H9 (cell line): ENCODE results near the gene COX7A2L. TPM values are rescaled to one million over a fixed set of nuclear protein-coding genes. Genes with fewer than 3 reads are reported as not detected.

Source experiments
- DNase-seq: peaks from one replicate; pipeline ENCODE4 v3.0.0-alpha.2; 2017
- H2AFZ ChIP-seq: one replicate; pipeline ENCODE4 v1.6.1; 2013; ENCODE audit warnings: mild to moderate bottlenecking, low read length, control low read depth, moderate library complexity
- H2AK5ac ChIP-seq: 2 replicates; pipeline ENCODE4 v1.6.1; 2013; ENCODE audit warnings: low read length, control low read depth, mixed read lengths; ENCODE audit not compliant: insufficient read length
- H2BK120ac ChIP-seq: one replicate; pipeline ENCODE4 v1.6.1; 2013; ENCODE audit warnings: low read depth, mild to moderate bottlenecking, low read length, control low read depth, inconsistent platforms; ENCODE audit not compliant: poor library complexity, severe bottlenecking
- H2BK12ac ChIP-seq: 2 replicates; pipeline ENCODE4 v1.6.1; 2013; ENCODE audit warnings: low read length, control low read depth, mixed read lengths, low read depth; ENCODE audit not compliant: insufficient read length
- H2BK15ac ChIP-seq: 2 replicates; pipeline ENCODE4 v1.6.1; 2013; ENCODE audit warnings: low read depth, low read length, control low read depth
- H2BK20ac ChIP-seq: one replicate; pipeline ENCODE4 v1.6.1; 2013; ENCODE audit warnings: low read depth, mild to moderate bottlenecking, low read length, control low read depth, inconsistent platforms; ENCODE audit not compliant: poor library complexity, severe bottlenecking
- H2BK5ac ChIP-seq: 2 replicates; pipeline ENCODE4 v1.6.1; 2013; ENCODE audit warnings: low read length, control low read depth, mixed read lengths; ENCODE audit not compliant: insufficient read length
- H3K14ac ChIP-seq: 2 replicates; pipeline ENCODE4 v1.6.1; 2013; ENCODE audit warnings: low read length, control low read depth; ENCODE audit not compliant: insufficient read depth
- H3K18ac ChIP-seq: 2 replicates; pipeline ENCODE4 v1.6.1; 2013; ENCODE audit warnings: low read depth, mild to moderate bottlenecking, mixed read lengths, low read length, control low read depth; ENCODE audit not compliant: insufficient read length
- H3K23ac ChIP-seq: 2 replicates; pipeline ENCODE4 v1.6.1; 2013; ENCODE audit warnings: low read length, control low read depth, mixed read lengths, low read depth; ENCODE audit not compliant: insufficient read length
- H3K23me2 ChIP-seq: 2 replicates; pipeline ENCODE4 v1.6.1; 2013; ENCODE audit warnings: low read depth, mild to moderate bottlenecking, mixed read lengths, low read length, control low read depth; ENCODE audit not compliant: insufficient read length, poor library complexity, severe bottlenecking
- H3K27ac ChIP-seq: 2 replicates; pipeline ENCODE4 v1.5.1; 2013; ENCODE audit warnings: low read length, control low read depth, mixed read lengths, low read depth; ENCODE audit not compliant: insufficient read length
- H3K27me3 ChIP-seq: 2 replicates; pipeline ENCODE4 v1.6.1; 2013; ENCODE audit warnings: low read length, control low read depth, inconsistent platforms; ENCODE audit not compliant: insufficient read depth
- H3K4ac ChIP-seq: 2 replicates; pipeline ENCODE4 v1.6.1; 2013; ENCODE audit warnings: low read depth, mild to moderate bottlenecking, control low read depth, inconsistent platforms, low read length, moderate library complexity
- H3K4me1 ChIP-seq: 2 replicates; pipeline ENCODE4 v1.6.1; 2013; ENCODE audit warnings: low read length, control low read depth, inconsistent platforms; ENCODE audit not compliant: insufficient read depth
- H3K4me2 ChIP-seq: 2 replicates; pipeline ENCODE4 v1.6.1; 2013; ENCODE audit warnings: low read length, control low read depth, mixed read lengths; ENCODE audit not compliant: insufficient read length, insufficient read depth
- H3K56ac ChIP-seq: 2 replicates; pipeline ENCODE4 v1.6.1; 2013; ENCODE audit warnings: low read depth, mild to moderate bottlenecking, mixed read lengths, low read length, control low read depth; ENCODE audit not compliant: insufficient read length
- H3K79me1 ChIP-seq: 2 replicates; pipeline ENCODE4 v1.6.1; 2013; ENCODE audit warnings: low read depth, mild to moderate bottlenecking, moderate library complexity, low read length, control low read depth, inconsistent platforms; ENCODE audit not compliant: insufficient read depth, poor library complexity, severe bottlenecking
- H3K79me2 ChIP-seq: 2 replicates; pipeline ENCODE4 v1.6.1; 2013; ENCODE audit warnings: low read length, control low read depth, inconsistent platforms; ENCODE audit not compliant: insufficient read depth
- H3K9ac ChIP-seq: 2 replicates; pipeline ENCODE4 v1.6.1; 2013; ENCODE audit warnings: low read length, control low read depth, mixed read lengths; ENCODE audit not compliant: insufficient read length; ENCODE audit errors: extremely low read depth
- H3K9me3 ChIP-seq: one replicate; pipeline ENCODE4 v1.6.1; 2013; ENCODE audit warnings: low read depth, low read length, inconsistent platforms; ENCODE audit not compliant: control insufficient read depth
- H3T11ph ChIP-seq: one replicate; pipeline ENCODE4 v1.6.1; 2013; ENCODE audit warnings: mild to moderate bottlenecking, low read length, control low read depth, inconsistent platforms
- H4K20me1 ChIP-seq: one replicate; pipeline ENCODE4 v1.6.1; 2013; ENCODE audit not compliant: control insufficient read depth, insufficient read length, insufficient read depth
- H4K5ac ChIP-seq: 2 replicates; pipeline ENCODE4 v1.6.1; 2013; ENCODE audit warnings: low read depth, mild to moderate bottlenecking, mixed read lengths, low read length, control low read depth; ENCODE audit not compliant: insufficient read length
- H4K8ac ChIP-seq: replicated peaks from 2 replicates; pipeline ENCODE4 v1.6.1; 2013; ENCODE audit warnings: low read length, control low read depth, mixed read lengths, low read depth; ENCODE audit not compliant: insufficient read length
- H4K91ac ChIP-seq: 2 replicates; pipeline ENCODE4 v1.6.1; 2013; ENCODE audit warnings: low read depth, mild to moderate bottlenecking, moderate library complexity, mixed read lengths, low read length, control low read depth; ENCODE audit not compliant: insufficient read length
- H3K27ac Mint-ChIP-seq, 3 experiments: 2 replicates in 2 of 3; 3 replicates in 1 of 3; pipeline ENCODE4 v1.8.0; 2020 to 2021; ENCODE audit warnings: mixed read lengths in 3 of 3, mild to moderate bottlenecking in 1 of 3, moderate library complexity in 1 of 3
- H3K27me3 Mint-ChIP-seq: 2 replicates; pipeline ENCODE4 v1.8.0; 2021; ENCODE audit warnings: low read depth, mild to moderate bottlenecking, moderate library complexity, mixed read lengths
- H3K36me3 Mint-ChIP-seq, 3 experiments: 2 replicates in 2 of 3; 3 replicates in 1 of 3; pipeline ENCODE4 v1.8.0; 2020 to 2021; ENCODE audit warnings: low read depth in 3 of 3, mixed read lengths in 3 of 3; ENCODE audit not compliant: insufficient read depth in 1 of 3
- H3K4me1 Mint-ChIP-seq, 2 experiments: 2 replicates each; pipeline ENCODE4 v1.8.0; 2020; ENCODE audit warnings: mixed read lengths in 2 of 2
- H3K4me3 Mint-ChIP-seq, 2 experiments: 2 replicates in 1 of 2; 3 replicates in 1 of 2; pipeline ENCODE4 v1.8.0; 2020 to 2021; ENCODE audit warnings: mild to moderate bottlenecking in 2 of 2, mixed read lengths in 2 of 2, moderate library complexity in 1 of 2
- H3K9me3 Mint-ChIP-seq, 2 experiments: 2 replicates in 1 of 2; 3 replicates in 1 of 2; pipeline ENCODE4 v1.8.0; 2020; ENCODE audit warnings: mild to moderate bottlenecking in 2 of 2, mixed read lengths in 2 of 2, moderate library complexity in 1 of 2
- WGBS: extraction: QIAGEN DNeasy Blood & Tissue Kit; methylation state at CpG from one replicate; pipeline ENCODE4 v1.1.7; 2013; ENCODE audit warnings: missing lambda C conversion rate, low lambda C conversion rate, mixed read lengths; ENCODE audit not compliant: insufficient read length; ENCODE audit errors: extremely low coverage; 5-methylcytosine and 5-hydroxymethylcytosine counted together
- total RNA-seq: library from RNA; stranded (reverse); gene quantifications from 2 replicates; pipeline ENCODE4 v1.2.1, GENCODE V29; 2021
- TF ChIP-seq, protein P1 (sequence below): fragments of 200-600 bp; sonication (generic); conservative IDR thresholded peaks from 3 replicates; pipeline ENCODE4 v1.8.0; 2021; ENCODE audit warnings: antibody characterized with exemption, mild to moderate bottlenecking

Gene COX7A2L
- total RNA-seq, 1 experiment from 2014 or later = 102 TPM

DNA sequence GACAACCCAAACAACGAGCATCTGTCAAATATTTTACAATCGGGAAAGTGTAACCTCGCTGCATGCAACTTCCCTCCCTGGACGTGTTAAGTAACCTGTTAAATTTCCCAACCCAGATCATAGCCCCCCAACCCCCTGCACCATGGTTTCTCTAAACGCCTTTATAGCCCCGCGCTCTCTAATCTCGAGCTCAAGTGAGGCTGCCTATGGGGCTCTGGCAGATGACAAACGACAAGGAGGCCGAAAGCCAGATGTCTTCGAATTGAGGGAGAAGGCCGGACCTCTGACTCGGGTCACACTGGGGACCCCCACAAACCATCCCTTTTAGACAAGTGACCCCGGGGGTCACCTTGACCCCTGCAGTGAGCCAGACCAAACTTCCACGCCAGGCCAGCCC, 526 bp downstream of the COX7A2L start:
- Histone ChIP-seq H2AFZ (no peak overlapping the region), H2AK5ac (no peak overlapping the region), H3K4ac (no peak overlapping the region), H4K5ac (no peak overlapping the region), H3K23me2 (peaks cover 23% of the 10 kb centered on the region), H3K9me3 (no peaks in the 10 kb centered on the region), H4K20me1 (no peaks in the 10 kb centered on the region), H3K18ac (peak overlapping the region; percentile 87), H3K79me2 (peaks cover 39% of the 10 kb centered on the region; the same call in 1 of the 2 replicates), H3K79me1 (peaks cover 11% of the 10 kb centered on the region), H2BK12ac (no peak overlapping the region), H3K9ac (peak overlapping the region; percentile 99), H3K56ac (no peak overlapping the region), H4K8ac (peak overlapping the region; percentile 98), H2BK20ac (no peak overlapping the region), H3T11ph (no peak overlapping the region), H3K14ac (peak overlapping the region; percentile 97; the same call in 1 of the 2 replicates), H3K27me3 (no peaks in the 10 kb centered on the region), H3K4me1 (0 out of 2 replicates have a peak, but pooled peaks cover 2% of the 10 kb centered on the region), H4K91ac (no peak overlapping the region), H2BK120ac (no peak overlapping the region), H3K4me2 (peak overlapping the region; percentile 96), H3K23ac (no peak overlapping the region), H2BK15ac (no peak overlapping the region; the same call in 1 of the 2 replicates), H3K27ac (no peak overlapping the region), H2BK5ac (no peak overlapping the region)
- peaks cover 0 to 5% (median 0%) of the 10 kb centered on the region in 3 experiments; a peak in 1 of 7 replicates for H3K36me3 Mint-ChIP-seq
- no CpG with 5 or more reads among the region's 15 CpGs for WGBS
- DNase-seq = no peak
- H3K9me3 Mint-ChIP-seq = no peaks in the 10 kb centered on the region
- H3K27me3 Mint-ChIP-seq = no peaks in the 10 kb centered on the region
- H3K4me1 Mint-ChIP-seq = peaks cover 25 to 28% of the 10 kb centered on the region in 2 experiments
- H3K4me3 Mint-ChIP-seq = peak overlapping the region; percentile 94
- TF ChIP-seq, protein P1, sequence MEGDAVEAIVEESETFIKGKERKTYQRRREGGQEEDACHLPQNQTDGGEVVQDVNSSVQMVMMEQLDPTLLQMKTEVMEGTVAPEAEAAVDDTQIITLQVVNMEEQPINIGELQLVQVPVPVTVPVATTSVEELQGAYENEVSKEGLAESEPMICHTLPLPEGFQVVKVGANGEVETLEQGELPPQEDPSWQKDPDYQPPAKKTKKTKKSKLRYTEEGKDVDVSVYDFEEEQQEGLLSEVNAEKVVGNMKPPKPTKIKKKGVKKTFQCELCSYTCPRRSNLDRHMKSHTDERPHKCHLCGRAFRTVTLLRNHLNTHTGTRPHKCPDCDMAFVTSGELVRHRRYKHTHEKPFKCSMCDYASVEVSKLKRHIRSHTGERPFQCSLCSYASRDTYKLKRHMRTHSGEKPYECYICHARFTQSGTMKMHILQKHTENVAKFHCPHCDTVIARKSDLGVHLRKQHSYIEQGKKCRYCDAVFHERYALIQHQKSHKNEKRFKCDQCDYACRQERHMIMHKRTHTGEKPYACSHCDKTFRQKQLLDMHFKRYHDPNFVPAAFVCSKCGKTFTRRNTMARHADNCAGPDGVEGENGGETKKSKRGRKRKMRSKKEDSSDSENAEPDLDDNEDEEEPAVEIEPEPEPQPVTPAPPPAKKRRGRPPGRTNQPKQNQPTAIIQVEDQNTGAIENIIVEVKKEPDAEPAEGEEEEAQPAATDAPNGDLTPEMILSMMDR = no peak
- H3K27ac Mint-ChIP-seq = peak overlapping the region; percentile 99 to 100 (median 100)
